GM19025 (cell line): ENCODE results near the gene MAG.

Experiments used
- ATAC-seq: cut with Tn5 transposase; IDR thresholded peaks from one replicate; pipeline ENCODE4 v1.9.1; 2021; ENCODE audit warnings: mild to moderate bottlenecking, low read depth, moderate library complexity; ENCODE audit not compliant: unreplicated experiment

Gene MAG

DNA sequence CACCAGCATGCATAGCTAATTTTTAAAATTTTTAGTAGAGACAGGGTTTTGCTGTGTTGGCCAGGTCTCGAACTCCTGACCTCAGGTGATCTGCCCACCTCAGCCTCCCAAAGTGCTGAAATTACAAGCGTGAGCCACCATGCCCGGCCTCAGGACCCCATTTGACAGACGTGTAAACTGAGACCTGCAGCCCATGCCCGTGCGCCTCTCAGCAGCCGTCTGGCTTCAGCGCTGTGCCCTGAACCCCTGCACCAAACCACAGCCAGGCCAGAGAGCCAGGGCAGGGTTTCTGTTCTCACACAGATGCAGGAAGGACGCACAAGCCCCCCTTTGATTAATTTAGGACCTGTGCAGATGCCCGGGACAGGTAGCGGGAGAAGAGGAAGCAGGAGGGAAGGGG, 48.5 kb downstream of the MAG start:
- ATAC-seq, result no peak

DNA sequence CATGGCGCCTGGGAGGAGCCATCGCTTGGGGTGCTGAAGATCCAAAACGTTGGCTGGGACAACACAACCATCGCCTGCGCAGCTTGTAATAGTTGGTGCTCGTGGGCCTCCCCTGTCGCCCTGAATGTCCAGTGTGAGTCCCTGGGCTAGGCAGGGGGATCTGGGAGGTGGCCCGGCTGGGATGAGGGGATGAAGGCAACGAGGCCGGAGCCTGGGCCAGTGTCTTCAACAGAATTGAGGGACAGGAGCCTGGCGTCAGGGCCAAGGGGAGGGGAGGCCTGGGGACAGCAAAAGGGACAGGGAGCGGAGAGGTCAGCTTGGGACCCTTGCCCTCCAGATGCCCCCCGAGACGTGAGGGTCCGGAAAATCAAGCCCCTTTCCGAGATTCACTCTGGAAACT, 49.0 kb downstream of the MAG start:
- no peak for ATAC-seq

DNA sequence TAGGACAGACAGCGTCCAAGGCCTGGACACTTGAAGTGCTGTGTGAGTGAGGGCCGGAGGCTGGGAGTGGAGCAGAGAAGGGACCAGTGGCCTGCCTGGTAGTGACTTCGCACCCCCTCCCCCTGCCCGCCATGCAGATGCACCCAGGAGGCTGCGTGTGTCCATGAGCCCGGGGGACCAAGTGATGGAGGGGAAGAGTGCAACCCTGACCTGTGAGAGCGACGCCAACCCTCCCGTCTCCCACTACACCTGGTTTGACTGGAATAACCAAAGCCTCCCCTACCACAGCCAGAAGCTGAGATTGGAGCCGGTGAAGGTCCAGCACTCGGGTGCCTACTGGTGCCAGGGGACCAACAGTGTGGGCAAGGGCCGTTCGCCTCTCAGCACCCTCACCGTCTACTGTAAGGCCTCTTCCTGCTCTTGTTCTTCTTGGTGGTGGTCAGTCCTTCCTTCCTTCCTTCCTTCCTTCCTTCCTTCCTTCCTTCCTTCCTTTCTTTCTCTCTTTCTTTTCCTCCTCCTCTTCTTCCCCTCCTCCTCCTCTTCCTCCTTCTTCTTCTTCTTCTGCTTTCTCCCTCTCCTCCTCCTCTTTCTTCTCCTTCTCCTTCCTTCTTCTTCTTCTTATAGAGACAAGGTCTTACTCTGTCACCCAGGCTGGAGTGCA, 49.7 kb downstream of the MAG start:
- ATAC-seq, result no peak

DNA sequence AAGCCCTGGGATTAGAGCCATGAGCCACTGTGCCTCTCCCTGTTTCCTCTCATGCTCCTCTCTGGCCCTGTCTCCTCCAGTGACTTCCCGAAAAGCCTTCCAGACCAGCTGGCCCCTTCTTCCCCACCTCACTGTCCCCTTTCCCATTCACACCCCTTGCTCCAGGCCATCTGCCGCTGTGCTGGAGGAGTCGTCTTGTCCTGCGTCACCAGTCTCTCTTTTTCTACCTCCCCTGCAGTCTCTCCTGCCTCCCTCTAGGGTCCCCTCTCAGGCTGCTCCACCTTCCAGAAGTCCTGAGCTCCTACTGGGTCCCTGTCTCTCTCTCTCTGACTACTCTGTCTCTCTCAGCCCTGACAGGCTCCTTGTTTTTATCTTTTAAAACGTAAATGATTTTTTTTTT, 50.5 kb downstream of the MAG start:
- no peak for ATAC-seq

DNA sequence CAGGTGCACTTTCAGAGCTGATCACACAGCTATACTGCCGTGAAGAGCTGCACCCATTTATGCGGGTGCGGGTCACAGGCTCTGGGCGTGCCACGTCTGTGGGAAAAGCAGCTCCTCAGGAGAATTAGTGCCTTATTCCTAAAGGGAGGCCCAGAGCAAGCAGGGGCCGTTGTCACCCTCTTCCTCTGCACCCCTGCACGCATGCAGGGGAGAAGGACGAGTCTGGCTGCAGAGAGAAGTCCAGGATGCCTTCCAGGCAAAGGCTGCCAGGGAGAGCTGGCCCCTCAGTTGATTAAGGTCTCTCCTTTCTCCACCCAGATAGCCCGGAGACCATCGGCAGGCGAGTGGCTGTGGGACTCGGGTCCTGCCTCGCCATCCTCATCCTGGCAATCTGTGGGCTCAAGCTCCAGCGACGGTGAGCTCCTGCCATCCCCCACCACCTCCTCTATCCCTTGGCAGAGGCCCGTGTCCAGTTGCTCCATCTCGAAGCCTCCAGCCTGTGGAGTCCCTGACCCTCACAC, 52.6 kb downstream of the MAG start:
- no peak for ATAC-seq

DNA sequence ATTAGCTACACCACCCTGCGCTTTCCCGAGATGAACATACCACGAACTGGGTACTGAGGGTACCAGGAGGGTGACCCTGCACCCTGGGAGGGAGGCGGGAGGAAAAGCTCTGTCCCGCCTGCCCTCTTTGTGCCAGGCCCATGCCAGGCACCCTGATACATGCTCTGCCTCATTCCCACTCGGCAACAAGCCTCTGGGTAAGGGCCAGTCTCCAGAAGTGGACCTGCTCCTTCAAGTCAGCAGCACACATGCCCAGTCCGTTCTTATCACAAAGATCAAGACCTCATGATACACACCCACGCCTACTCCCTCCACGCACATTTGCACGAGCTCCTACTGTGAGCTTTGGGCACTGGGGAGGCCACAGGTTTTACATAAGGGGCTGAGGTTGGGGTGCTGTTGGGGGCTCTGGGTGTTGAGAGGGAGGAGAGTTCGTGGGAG, 53.7 kb downstream of the MAG start:
- no peak for ATAC-seq

DNA sequence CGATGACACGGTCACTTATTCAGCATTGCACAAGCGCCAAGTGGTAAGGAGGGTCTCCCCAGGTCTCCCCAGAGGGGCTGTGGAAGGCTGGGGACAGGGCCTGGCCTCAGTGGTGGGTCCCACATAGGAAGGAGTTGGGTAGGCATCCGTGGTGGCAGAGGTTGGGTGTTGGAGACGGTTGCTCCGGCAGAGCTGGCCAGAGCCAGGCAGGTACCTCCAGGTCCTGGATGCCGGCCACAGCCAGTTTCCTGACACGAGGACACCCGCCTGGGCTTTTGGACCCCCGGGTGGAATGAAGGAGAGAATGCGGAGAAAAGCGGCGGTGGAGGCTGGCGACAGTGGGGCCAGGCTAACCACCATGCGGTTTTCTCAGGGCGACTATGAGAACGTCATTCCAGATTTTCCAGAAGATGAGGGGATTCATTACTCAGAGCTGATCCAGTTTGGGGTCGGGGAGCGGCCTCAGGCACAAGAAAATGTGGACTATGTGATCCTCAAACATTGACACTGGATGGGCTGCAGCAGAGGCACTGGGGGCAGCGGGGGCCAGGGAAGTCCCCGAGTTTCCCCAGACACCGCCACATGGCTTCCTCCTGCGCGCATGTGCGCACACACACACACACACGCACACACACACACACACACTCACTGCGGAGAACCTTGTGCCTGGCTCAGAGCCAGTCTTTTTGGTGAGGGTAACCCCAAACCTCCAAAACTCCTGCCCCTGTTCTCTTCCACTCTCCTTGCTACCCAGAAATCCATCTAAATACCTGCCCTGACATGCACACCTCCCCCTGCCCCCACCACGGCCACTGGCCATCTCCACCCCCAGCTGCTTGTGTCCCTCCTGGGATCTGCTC, 54.5 kb downstream of the MAG start:
- ATAC-seq, result no peak

DNA sequence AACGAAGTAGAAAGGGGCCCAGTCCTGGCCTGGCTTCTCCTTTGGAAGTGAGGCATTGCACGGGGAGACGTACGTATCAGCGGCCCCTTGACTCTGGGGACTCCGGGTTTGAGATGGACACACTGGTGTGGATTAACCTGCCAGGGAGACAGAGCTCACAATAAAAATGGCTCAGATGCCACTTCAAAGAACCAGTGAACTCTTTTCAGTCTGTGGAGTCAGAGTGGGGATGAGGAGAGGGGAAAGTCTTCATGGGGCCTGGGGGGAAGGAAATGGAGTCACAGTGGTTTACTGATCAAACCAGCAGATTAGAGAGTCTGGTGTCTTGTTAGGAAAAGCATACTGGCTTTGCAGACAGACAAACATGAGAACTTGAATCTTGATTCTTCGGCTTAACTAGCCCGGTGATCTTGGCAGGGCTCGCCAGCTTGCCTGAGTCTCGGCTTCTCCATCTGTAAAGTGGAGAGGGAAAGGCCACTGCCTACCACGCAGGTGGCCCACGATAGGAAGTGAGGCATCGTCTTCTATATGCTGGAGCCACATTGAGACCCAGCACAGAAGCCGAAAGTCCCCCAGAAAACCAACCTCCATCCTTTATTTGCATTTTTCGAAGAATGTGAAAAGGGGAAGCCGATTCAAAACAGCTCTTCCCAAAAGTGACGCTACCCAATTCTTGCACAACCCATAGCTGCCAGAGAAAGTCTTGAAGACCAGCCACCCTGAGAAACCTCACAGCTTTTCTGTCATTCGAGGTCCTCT, 55.4 kb downstream of the MAG start, which contains the start of gene FFAR1:
TSS of gene FFAR1 (plus strand) at position 732 of the 759 bp plus-strand sequence. CDS start 3,650 bp downstream, outside the sequence.
- peak; percentile 67 for ATAC-seq

DNA sequence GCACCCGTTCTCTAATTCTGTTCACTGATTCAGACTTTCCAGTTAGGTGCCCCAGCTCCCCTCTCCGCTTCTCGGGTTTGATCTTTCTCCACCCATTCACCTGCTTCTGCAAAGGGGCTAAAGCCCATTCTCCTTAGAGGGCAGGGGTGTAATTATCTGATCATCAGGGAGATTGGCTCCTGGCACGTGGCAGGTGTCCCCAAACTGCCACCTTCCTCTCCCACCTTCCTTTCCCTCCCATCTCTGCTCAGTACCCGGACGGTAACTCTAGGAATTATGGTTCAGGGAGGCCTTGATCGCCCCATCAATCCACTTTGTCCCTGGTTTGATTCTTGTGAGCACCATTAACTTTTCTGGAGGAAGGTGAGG, 56.0 kb downstream of the MAG start:
- ATAC-seq, result no peak

DNA sequence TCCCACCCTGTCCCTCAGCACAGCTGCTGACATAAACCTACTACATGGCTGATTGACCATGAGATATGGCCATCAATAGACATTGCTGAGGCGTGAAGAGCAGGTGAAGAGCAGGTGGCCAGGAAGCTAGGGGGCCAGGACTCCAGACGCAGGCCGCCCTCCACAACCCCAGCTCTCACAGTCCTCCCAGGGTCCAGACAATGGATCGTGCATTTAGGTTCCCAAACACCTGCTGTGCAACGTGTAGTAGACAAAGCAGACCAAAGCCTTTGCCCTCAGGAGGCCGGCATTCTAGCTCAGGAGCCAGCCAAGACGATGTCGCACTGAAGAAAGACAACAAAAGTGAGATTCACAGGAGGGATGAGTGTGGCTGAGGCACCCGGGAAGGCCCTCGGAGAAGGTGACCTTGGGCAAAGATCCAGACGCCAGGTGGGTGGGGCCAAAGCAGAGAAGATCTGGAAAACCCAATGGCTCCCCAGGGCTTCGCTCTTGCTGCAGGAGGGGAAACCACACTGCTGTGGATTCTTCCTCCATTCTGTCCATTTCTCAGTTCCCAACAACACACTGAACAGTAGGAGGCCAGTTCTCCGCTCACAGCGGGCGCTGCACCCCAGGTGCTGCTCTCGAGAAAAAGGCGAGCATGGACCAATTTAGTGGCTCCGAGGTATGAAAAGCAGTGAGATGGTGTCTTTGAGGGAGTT, 57.1 kb downstream of the MAG start:
- no peak for ATAC-seq

DNA sequence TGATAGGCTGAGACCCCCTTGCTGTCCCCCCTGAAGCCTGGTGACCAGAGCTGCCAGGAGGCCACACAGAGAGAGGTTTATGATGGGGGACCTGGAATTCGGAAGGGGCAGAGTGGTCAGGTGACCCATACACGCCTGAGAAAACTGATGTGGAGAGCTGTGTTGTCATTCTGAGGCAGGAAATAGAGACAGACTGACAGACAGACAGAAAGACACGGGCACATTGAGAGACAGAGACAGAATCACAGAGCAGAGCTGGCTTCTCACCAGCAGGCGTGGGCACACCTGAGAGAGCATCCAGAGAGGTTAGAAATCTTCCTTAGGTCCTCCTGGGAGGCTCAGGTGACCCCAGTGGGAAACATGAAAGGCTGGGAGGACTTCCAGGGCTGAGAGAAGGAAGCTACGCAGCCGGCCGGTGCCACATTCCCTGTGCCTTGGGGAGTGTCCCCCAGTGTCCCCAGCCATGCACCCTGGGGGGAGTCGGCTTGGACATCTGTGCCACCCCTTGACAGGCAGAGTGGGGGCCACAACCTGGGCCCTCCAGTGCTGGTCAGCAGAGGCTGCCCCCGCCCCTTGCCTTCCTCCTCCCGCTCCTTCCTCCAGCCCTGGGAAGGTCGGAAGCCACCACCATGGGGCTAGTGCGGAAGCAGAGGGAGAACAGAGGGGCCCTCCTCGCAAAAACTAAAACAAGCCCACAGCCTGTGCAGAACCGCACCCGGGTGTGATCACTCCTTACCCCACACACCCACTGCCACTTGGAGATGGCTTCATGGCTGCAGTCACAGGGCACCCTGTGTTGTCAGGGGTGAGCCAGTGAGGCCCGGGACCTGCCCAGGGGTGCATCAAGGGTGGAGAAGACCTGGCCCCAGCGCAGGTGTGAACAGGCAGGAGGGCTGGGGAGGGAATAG, 57.9 kb downstream of the MAG start:
- ATAC-seq, result no peak

DNA sequence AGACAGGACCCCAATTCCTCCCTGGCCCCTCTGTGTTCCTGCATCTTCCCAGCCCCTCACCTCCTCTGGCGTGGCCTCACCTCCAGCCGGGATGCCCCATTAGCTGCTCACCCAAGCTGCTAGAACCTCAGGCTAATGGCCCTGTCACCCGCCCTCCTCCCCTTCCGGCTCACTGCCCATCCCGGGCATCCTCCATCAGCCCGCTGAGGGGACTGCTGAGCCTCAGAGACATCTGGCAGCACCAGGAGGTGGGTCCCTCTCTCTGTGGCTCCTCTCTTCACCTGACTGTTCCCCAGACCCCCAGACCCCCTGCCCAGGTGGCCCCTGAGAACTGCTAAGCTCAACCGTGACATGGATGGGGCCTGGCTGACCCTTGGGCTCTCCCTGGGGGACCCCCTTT, 58.6 kb downstream of the MAG start:
- ATAC-seq, result no peak

DNA sequence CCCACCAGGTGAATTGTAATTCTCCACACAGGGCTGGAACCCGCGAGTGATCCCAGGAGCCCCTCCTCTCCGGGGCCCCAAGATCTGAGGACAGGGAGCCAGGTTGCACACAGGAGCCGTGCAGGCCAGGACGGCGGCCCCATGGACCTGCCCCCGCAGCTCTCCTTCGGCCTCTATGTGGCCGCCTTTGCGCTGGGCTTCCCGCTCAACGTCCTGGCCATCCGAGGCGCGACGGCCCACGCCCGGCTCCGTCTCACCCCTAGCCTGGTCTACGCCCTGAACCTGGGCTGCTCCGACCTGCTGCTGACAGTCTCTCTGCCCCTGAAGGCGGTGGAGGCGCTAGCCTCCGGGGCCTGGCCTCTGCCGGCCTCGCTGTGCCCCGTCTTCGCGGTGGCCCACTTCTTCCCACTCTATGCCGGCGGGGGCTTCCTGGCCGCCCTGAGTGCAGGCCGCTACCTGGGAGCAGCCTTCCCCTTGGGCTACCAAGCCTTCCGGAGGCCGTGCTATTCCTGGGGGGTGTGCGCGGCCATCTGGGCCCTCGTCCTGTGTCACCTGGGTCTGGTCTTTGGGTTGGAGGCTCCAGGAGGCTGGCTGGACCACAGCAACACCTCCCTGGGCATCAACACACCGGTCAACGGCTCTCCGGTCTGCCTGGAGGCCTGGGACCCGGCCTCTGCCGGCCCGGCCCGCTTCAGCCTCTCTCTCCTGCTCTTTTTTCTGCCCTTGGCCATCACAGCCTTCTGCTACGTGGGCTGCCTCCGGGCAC, 59.6 kb downstream of the MAG start:
- no peak for ATAC-seq

DNA sequence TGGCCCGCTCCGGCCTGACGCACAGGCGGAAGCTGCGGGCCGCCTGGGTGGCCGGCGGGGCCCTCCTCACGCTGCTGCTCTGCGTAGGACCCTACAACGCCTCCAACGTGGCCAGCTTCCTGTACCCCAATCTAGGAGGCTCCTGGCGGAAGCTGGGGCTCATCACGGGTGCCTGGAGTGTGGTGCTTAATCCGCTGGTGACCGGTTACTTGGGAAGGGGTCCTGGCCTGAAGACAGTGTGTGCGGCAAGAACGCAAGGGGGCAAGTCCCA, 60.2 kb downstream of the MAG start:
- ATAC-seq, result no peak

DNA sequence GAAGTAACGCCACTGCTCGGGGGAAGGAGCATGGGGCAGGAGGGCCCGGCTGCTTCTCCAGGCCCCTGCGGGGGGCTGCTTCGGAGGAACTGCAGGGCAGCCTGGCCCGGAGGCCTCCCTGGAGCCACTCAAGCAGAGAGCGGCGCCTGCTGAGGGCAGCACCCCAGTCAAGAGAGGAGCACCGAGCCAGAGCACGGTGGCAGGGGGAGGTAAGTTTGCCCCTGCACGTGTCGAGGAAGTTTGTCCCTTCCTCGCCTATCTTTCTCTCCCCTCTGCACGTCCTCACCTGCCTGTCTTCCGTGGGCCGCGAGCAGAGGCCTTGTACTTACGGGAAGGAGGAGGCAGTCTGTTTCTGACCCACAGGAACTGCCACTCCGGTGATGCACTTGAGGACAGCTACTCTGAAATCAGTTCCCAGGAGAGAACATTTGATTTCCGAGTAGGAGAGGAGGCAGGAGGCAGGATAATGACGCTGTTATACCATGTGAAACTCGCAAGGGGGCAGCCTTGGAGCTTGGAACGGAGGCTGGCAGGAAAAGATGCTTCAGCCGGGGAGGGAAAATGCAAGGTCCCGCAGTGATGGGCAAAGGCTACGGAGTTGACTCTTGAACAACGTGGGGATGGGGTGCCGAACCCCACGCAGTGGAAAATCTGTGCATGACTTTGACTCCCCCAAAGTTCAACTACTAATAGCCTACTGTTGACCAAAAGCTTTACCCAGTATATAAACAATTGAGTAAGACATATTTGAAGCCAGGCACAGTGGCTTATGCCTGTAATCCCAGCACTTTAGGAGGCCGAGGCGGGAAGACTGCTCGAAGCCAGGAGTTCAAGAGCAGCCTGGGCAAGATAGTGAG, 60.7 kb downstream of the MAG start:
- no peak for ATAC-seq

DNA sequence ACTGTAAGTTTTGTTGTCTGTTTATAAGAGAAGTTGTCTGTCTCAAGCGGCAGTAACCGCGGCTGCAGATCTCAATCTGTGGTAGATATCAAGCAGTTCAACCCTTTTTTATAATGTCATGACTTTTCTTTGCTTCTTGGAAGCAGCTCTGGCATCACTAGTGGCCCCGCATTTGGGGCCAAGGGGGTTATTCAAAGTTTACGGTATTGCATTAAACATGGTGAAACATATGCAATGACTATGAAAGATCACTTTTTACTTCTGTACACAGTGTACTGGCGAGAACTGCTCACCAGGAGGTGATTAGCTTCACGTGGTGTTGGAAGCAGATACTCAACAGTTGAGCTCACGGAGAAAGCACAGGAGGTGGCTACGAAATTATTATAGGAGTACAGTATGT, 61.7 kb downstream of the MAG start:
- no peak for ATAC-seq

DNA sequence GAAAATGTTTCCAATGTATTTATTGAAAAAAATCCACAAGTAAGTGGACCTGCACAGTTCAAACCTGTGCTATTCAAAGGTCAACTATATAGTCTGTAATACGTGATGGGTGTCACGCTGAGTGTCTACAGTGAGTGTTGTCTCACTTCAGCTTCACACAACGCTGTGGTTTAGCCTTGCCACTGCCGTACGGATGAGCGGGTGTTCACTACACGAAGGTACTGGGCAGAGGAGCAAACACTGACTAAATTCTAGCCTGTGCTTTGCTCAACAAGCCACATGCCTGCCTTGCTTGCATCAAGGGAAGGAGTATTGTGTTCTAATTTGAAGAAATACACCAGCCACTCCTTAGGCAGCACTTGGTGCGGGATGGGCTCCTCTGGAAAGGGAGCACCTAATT, 62.9 kb downstream of the MAG start:
- no peak for ATAC-seq
